GM12878 (cell line): ENCODE measurements around the gene SCGB3A2.

ENCODE experiments used
- CEBPB ChIP-seq, 2 experiments: fragments of 150-350 bp in 1 of 2; IDR thresholded peaks; 2 replicates each; pipeline ENCODE4 v1.6.1; 2012 to 2014; ENCODE audit warnings: low read depth in 2 of 2, low read length in 2 of 2, borderline replicate concordance in 1 of 2, inconsistent platforms in 1 of 2
- KDM1A ChIP-seq: fragments of 200-600 bp; sonication (generic); IDR thresholded peaks from 2 replicates; pipeline ENCODE4 v1.6.1; 2016; ENCODE audit warnings: borderline replicate concordance
- MEF2A ChIP-seq: IDR thresholded peaks from 2 replicates; pipeline ENCODE4 v1.6.1; 2011; ENCODE audit warnings: low read depth, mild to moderate bottlenecking, low read length, moderate library complexity; ENCODE audit not compliant: insufficient read depth
- POLR2A ChIP-seq: IDR thresholded peaks from 2 replicates; pipeline ENCODE4 v1.6.1; 2011; ENCODE audit warnings: low read depth, mild to moderate bottlenecking, low read length
- RELA ChIP-seq: fragments of 450-650 bp; IDR thresholded peaks from 2 replicates; pipeline ENCODE4 v1.8.0; 2014; ENCODE audit warnings: borderline replicate concordance; ENCODE audit not compliant: partially characterized antibody
- ZNF384 ChIP-seq: IDR thresholded peaks from 2 replicates; pipeline ENCODE4 v1.6.1; 2012; ENCODE audit warnings: low read depth, mild to moderate bottlenecking, low read length, improper control_type of control experiment, borderline replicate concordance

GRCh38 chr5:147882586-147883313, 4.2 kb downstream of the SCGB3A2 start:
- TF ChIP-seq ZNF384 (no peak), KDM1A (no peak), CEBPB (IDR thresholded peaks at IDR 0.05; ENCODE audit: borderline replicate concordance in 1 of 2, low read depth in 2 of 2, low read length in 2 of 2) (no peak), POLR2A (no peak), MEF2A (no peak), RELA (no peak)
